A172 (cell line): ENCODE measurements around the gene OSTM1. TPM values are rescaled to one million over a fixed set of nuclear protein-coding genes. Genes with fewer than 3 reads are reported as not detected.
"Not testable (repeated sequence)": the region's sequence is repeated elsewhere in the genome, so short reads cannot be mapped to it uniquely, and the experiment has no call there.

Source experiments
- DNase-seq: peaks from one replicate; pipeline ENCODE4 v3.0.0-alpha.2; 2015; ENCODE audit warnings: low spot score
- total RNA-seq: library from RNA; depleted of rRNA; stranded (reverse); fragments of >200 nt; shearing (Covaris generic); gene quantifications from 2 replicates; pipeline ENCODE4 v1.2.3, GENCODE V29; 2014; rRNA removed

The OSTM1 gene
- total RNA-seq, 1 experiment from 2014 or later, result 70.3 TPM

DNA sequence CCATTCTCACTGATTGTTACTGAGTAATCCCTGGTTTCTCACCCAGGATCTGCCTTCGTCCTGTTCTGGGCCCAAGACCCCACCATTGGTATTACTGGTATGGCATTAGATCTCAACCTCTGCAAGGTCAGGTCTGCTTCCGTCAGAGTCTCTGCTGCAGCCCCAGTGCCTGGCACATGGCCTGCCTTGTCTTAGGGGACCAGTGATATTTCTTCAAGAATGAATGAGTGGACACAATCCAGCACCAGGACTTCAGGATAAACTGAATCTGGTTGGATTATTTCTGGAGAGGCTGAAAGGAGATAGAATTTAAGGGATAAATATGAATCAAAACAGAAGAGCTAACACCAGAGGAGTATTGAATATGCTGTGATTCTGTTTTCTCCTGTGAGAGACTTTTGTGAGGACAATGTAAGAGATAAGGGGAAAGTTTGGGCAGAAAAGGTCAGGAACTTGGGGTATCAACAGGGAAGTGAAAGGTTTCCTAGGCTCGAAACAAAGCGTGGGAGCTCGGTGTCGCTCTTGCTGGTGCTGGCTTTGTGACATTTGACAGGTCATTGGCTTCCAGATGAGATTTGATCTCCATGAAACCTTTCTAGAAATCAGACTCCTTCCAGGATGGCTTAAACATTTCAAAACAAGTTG is 53.9 kb downstream of the OSTM1 start:
- DNase-seq, result no peak

GRCh38 chr6:108016283-108016682 is 58.3 kb downstream of the OSTM1 start:
- DNase-seq, result not testable (repeated sequence)

GRCh38 chr6:108013787-108014439 is 60.6 kb downstream of the OSTM1 start:
- no peak for DNase-seq

DNA sequence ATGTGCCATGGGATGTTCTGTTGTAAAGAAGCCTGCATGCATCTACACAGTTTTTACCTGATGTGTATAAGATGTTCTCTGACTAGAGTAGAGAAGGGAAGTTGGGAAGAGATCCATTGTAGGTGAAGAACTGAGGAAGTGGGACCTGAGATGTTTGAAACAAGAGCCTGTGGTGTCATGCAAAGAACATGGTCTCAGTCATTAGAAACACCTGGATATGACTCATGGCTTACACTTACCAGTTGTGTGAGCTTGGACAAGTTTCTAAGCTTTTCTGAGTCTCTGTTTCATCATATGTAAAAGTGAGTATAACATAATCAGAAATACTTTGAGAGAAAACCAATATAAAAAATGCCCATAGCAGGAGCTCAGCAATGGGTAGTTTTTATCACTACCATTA is 64.6 kb downstream of the OSTM1 start:
- no peak for DNase-seq

DNA sequence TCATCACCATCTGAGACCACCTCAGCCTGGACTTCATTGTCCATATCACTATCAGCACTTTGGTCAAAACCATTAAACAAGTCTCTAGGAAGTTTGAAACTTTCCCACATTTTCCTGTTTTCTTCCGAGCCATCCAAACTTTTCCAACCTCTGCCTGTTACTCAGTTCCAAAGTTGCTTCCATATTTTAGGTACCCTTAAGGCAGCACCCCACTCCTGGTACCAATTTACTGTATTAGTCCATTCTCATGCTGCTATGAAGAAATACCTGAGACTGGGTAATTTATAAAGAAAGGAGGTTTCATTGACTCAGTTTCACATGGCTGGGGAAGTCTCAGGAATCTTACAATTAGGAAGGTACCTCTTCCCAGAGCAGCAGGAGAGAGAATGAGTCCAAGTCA is 65.3 kb downstream of the OSTM1 start:
- not testable (repeated sequence) for DNase-seq

DNA sequence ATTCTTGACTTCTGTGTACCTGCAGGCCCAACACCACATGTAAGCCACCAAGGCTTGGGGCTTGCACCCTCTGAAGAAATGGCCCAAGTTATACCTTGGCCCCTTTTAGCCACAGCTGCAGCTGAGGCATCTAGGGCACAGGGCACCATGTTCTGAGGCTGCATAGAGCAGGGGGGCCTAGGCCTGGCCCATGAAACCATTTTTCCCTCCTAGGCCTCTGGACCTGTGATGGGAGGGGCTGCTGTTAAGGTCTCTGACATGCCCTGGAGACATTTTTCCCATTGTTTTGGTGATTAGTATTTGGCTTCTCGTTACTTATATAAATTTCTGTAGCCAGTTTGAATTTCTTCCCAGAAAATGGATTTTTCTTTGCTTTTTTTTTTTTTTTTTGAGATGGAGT is 66.2 kb downstream of the OSTM1 start:
- no peak for DNase-seq

GRCh38 chr6:108005961-108006360 is 68.6 kb downstream of the OSTM1 start:
- no peak for DNase-seq

DNA sequence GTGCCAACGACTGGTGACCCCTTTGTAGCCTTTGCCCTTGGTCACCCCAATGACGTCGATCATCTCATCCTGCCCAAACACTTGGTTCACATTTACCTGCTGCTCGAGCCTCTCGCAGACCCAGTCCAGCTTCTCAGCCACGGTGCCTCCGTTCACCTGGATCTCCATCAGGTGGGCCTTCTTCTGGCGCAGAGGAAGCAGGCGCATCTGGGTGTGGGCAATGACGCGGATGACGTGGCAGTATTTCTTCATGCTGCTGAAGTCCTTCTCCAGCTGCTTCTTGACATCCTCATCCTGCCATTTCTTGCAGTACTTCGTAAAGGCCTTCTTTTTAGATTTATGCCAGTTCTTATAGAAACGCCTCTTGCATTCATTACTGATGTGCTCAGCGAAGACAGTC is 69.7 kb downstream of the OSTM1 start:
- DNase-seq, result no peak

DNA sequence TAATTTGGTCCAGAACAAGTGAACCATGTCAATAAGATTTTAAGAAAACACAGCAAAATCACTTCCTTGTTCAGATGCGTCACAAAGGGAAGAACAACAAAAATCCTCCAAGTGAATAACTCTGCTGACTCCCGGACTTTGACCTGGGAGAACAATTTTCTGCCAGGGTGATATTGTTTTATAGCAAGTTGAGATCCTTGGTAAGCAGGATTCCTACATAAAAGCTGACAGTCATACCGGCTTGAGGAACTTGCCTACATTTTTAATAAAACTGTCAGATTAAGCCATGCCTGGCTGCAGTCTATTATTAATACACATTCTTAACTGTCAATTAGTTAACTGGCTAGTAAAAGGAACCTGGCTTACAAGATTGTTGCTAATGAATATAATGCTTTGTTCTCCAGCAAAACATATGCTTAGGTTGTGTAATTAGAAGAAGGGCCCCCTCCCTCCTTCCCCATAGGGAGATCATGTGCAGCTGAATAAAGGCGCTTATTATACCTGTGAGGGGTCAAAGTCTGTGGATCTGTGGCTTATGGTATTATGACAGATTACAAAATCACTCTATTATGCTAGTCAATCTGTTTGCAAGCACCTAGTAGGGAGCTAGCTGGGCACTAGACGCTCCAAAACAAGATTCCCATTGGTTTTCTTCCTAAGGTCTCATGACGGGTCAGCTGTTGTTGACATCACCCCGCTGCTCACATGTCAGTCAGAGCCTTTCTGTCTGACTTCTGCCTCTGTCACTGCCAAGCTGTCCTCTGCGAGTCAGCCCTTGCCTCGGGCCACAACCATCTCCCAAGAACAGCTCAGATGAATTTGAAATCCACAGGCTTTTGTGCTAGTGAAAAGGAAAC is 71.9 kb downstream of the OSTM1 start:
- no peak for DNase-seq

DNA sequence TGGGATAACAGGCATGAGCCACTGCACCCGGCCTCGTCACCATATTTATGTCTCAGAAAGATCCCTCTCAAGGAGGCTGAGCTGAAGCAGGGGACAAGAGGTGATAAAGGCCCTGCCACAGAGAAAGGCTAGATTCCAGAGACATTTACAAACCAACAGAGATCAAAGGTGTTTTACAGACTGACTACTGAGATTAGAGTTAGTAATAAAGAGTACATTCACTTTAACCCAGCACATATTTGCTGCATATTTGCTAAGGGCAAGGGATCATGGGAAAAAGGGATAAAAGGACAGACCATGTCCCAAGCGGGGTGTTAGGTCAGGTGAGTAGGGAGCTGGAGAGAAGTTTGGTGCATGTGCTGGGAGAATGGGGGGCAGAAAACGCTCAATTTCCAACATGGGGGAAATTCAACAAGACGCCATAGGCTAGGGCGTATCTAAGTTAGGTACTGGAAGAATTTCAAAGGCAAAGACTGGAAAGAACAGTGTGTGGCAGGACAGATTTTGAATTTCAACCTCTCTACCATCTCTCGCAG is 72.8 kb downstream of the OSTM1 start:
- no peak for DNase-seq

GRCh38 chr6:108000259-108000658 is 74.3 kb downstream of the OSTM1 start:
- not testable (repeated sequence) for DNase-seq

DNA sequence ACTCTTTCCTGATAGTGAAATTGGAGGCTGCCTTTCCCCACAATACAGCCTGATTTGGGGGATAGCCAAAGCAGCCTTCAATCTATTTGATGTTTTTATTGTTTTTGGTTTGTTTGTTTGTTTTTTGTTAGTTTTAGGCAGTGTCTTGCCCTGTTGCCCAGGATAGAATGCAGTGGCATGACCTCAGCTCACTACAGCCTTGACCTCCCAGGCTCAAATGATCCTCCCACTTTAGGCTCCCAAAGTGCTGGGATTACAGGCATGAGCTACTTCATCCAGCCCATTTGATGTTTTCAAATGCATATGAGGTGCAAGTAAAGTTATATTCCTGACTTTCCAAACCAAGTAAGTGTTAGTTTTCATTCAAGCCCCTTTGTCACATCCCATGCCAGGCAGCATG is 75.2 kb downstream of the OSTM1 start:
- DNase-seq, result no peak

DNA sequence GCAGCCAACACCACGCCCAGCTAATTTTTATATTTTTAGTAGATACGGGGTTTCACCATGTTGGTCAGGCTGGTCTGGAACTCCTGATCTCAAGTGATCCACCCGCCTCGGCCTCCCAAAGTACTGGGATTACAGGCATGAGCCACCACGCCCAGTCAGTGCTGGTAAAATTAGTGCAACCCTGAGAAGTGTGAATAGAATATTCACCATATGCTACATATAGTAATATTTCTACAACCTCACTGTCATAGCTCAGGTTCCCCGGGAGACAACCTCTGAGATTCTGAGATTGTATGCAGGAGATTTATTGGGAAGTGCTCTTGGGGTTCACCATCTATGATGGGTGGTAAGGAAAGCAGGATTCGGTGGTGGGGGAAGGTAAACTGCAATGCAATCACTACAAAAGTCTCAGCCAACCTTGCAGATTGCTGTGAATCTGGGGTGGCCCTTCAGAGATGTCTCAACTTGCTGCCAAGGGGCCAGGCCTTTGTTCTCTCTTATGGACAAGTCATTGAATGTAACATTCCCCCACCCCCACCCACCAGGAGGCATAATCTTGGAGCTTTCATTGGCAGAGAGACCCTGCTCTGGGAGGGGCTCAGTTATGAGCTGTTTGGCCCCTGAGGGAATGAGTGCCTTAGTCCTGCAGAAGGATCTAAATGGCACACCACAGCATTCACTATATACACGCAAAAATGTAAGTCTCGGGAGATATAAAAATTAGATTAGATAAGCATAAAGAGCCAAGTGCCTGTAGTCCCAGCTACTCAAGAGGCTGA is 82.6 kb downstream of the OSTM1 start:
- DNase-seq, result no peak

Other genes starting within 250 kb of the OSTM1 start
- gene SEC63, start 116.5 kb downstream of the OSTM1 start, total RNA-seq, result 11.5 and 18.7 TPM in 2 replicates
- gene NR2E1, start 91.3 kb upstream of the OSTM1 start, total RNA-seq, result 0.05 TPM in 1 of 2 replicates, not detected in the other
- gene SNX3, start 186.3 kb upstream of the OSTM1 start, total RNA-seq, result 251 and 274 TPM in 2 replicates
- 4.5 and 6.6 TPM in 2 replicates for gene AFG1L, start 220.3 kb upstream of the OSTM1 start, total RNA-seq